IMR-90 (cell line): ENCODE measurements around the gene PDZRN3. TPM values are rescaled to one million over a fixed set of nuclear protein-coding genes. Genes with fewer than 3 reads are reported as not detected.

Source experiments
- ATAC-seq: fragments of 200-7000 bp; cut with Tn5 transposase; 2 replicates; pipeline ENCODE4 v1.9.1; 2020; ENCODE audit warnings: low read depth, mild to moderate bottlenecking, moderate library complexity
- BruUV-seq: library from RNA; stranded (reverse); fragments of 400-500 nt; replicated peaks from 2 replicates; lab custom pipeline; 2021; lab: Mats Ljungman, UMichigan
- CTCF ChIA-PET: fragments of 300-600 bp; formaldehyde crosslinking; extraction: SDS; loops from one replicate; lab custom pipeline; 2021; ENCODE audit warnings: antibody characterized with exemption; lab: Yijun Ruan, JAX
- POLR2A ChIA-PET: fragments of 300-600 bp; sonication (Branson Sonifier 250); formaldehyde crosslinking; loops from one replicate; lab custom pipeline; 2022; ENCODE audit warnings: antibody characterized with exemption; ENCODE audit not compliant: unreplicated experiment; lab: Charles Lee
- DNase-seq: peaks from one replicate; pipeline ENCODE4 v3.0.0; 2013
- H2AFZ ChIP-seq: replicated peaks from 2 replicates; pipeline ENCODE3; 2013; ENCODE audit warnings: low read length, mild to moderate bottlenecking; ENCODE audit not compliant: poor library complexity
- H2AK5ac ChIP-seq: 2 replicates; pipeline ENCODE4 v1.6.1; 2013; ENCODE audit warnings: low read depth, low read length, inconsistent platforms
- H2AK9ac ChIP-seq: replicated peaks from 2 replicates; pipeline ENCODE3; 2013; ENCODE audit warnings: mild to moderate bottlenecking, low read depth, low read length, moderate library complexity; ENCODE audit not compliant: poor library complexity
- H2BK120ac ChIP-seq: 2 replicates; pipeline ENCODE4 v1.6.1; 2013; ENCODE audit warnings: low read depth, low read length, inconsistent platforms
- H2BK15ac ChIP-seq: 3 replicates; pipeline ENCODE4 v1.6.1; 2013; ENCODE audit warnings: low read depth, low read length, inconsistent platforms
- H2BK20ac ChIP-seq: 2 replicates; pipeline ENCODE4 v1.6.1; 2013; ENCODE audit warnings: low read depth, mild to moderate bottlenecking, inconsistent platforms, low read length, moderate library complexity
- H2BK5ac ChIP-seq: 2 replicates; pipeline ENCODE4 v1.6.1; 2013; ENCODE audit warnings: mild to moderate bottlenecking, low read depth, low read length, inconsistent platforms; ENCODE audit not compliant: poor library complexity, severe bottlenecking
- H3K14ac ChIP-seq: replicated peaks from 2 replicates; pipeline ENCODE4 v1.6.1; 2013; ENCODE audit warnings: low read depth, low read length, inconsistent platforms
- H3K18ac ChIP-seq: 2 replicates; pipeline ENCODE4 v1.6.1; 2013; ENCODE audit warnings: low read depth, low read length, control low read depth
- H3K23ac ChIP-seq: 2 replicates; pipeline ENCODE4 v1.6.1; 2013; ENCODE audit warnings: low read depth, low read length, inconsistent platforms
- H3K27ac ChIP-seq: 2 replicates; pipeline ENCODE4 v1.5.1; 2013; ENCODE audit warnings: mild to moderate bottlenecking, control low read depth, low read length; ENCODE audit not compliant: insufficient read depth
- H3K27me3 ChIP-seq: 2 replicates; pipeline ENCODE4 v1.6.1; 2013; ENCODE audit warnings: low read length; ENCODE audit not compliant: control insufficient read depth, insufficient read depth
- H3K36me3 ChIP-seq: 2 replicates; pipeline ENCODE4 v1.6.1; 2013; ENCODE audit warnings: low read length, mixed read lengths; ENCODE audit not compliant: control insufficient read depth, insufficient read depth
- H3K4ac ChIP-seq: 2 replicates; pipeline ENCODE4 v1.6.1; 2013; ENCODE audit warnings: low read depth, low read length, inconsistent platforms
- H3K4me1 ChIP-seq: 2 replicates; pipeline ENCODE4 v1.6.1; 2013; ENCODE audit warnings: low read length, mixed read lengths; ENCODE audit not compliant: control insufficient read depth, insufficient read depth
- H3K4me2 ChIP-seq: 2 replicates; pipeline ENCODE4 v1.6.1; 2013; ENCODE audit warnings: low read depth, mild to moderate bottlenecking, control low read depth, low read length, moderate library complexity
- H3K4me3 ChIP-seq: 2 replicates; pipeline ENCODE4 v1.5.1; 2013; ENCODE audit warnings: low read depth, mild to moderate bottlenecking, control low read depth, low read length, moderate library complexity; ENCODE audit not compliant: insufficient read depth
- H3K56ac ChIP-seq: 2 replicates; pipeline ENCODE4 v1.6.1; 2013; ENCODE audit warnings: low read length, inconsistent platforms; ENCODE audit not compliant: insufficient read depth; ENCODE audit errors: extremely low read depth
- H3K79me1 ChIP-seq, 2 experiments: 2 replicates each; pipeline ENCODE4 v1.6.1; 2013; ENCODE audit warnings: low read length in 2 of 2, inconsistent platforms in 1 of 2, low read depth in 1 of 2
- H3K9ac ChIP-seq: 2 replicates; pipeline ENCODE4 v1.6.1; 2013; ENCODE audit warnings: low read depth, low read length, control low read depth
- H3K9me1 ChIP-seq: 2 replicates; pipeline ENCODE4 v1.6.1; 2013; ENCODE audit warnings: low read length, inconsistent platforms; ENCODE audit not compliant: insufficient read depth
- H3K9me3 ChIP-seq: 2 replicates; pipeline ENCODE4 v1.6.1; 2013; ENCODE audit warnings: low read length; ENCODE audit not compliant: control insufficient read depth, insufficient read depth
- H4K20me1 ChIP-seq: 2 replicates; pipeline ENCODE4 v1.6.1; 2013; ENCODE audit warnings: low read length, inconsistent platforms; ENCODE audit not compliant: insufficient read depth
- H4K5ac ChIP-seq: 2 replicates; pipeline ENCODE4 v1.6.1; 2013; ENCODE audit warnings: mild to moderate bottlenecking, low read depth, low read length, control low read depth
- H4K8ac ChIP-seq, 2 experiments: 2 replicates each; pipeline ENCODE4 v1.6.1; 2013; ENCODE audit warnings: low read depth in 2 of 2, low read length in 2 of 2, control low read depth in 1 of 2, inconsistent platforms in 1 of 2
- H4K91ac ChIP-seq: 2 replicates; pipeline ENCODE4 v1.6.1; 2013; ENCODE audit warnings: low read depth, low read length, inconsistent platforms; ENCODE audit not compliant: insufficient read depth
- BHLHE40 ChIP-seq: fragments of 150-350 bp; IDR thresholded peaks from 2 replicates; pipeline ENCODE4 v1.6.1; 2016; ENCODE audit warnings: mild to moderate bottlenecking, low read depth, low read length
- CEBPB ChIP-seq: IDR thresholded peaks from 2 replicates; pipeline ENCODE4 v1.6.1; 2012; ENCODE audit warnings: low read depth, low read length, improper control_type of control experiment
- CTCF ChIP-seq: conservative IDR thresholded peaks from 2 replicates; pipeline ENCODE4 v1.5.1; 2012; ENCODE audit warnings: mild to moderate bottlenecking, low read depth, low read length, improper control_type of control experiment
- FOS ChIP-seq: fragments of 150-350 bp; IDR thresholded peaks from 2 replicates; pipeline ENCODE4 v1.6.1; 2016; ENCODE audit warnings: low read depth, low read length
- MAFK ChIP-seq: IDR thresholded peaks from 2 replicates; pipeline ENCODE4 v1.6.1; 2012; ENCODE audit warnings: low read depth, low read length, improper control_type of control experiment
- MXI1 ChIP-seq: IDR thresholded peaks from 2 replicates; pipeline ENCODE4 v1.6.1; 2012; ENCODE audit warnings: low read depth, mild to moderate bottlenecking, low read length, moderate library complexity, borderline replicate concordance
- POLR2A ChIP-seq: IDR thresholded peaks from 2 replicates; pipeline ENCODE4 v1.6.1; 2012; ENCODE audit warnings: mild to moderate bottlenecking, low read depth, low read length
- SMC3 ChIP-seq: fragments of 150-350 bp; IDR thresholded peaks from 2 replicates; pipeline ENCODE4 v1.6.1; 2016; ENCODE audit warnings: low read depth, mild to moderate bottlenecking, antibody characterized with exemption, low read length, moderate library complexity
- USF2 ChIP-seq: fragments of 150-350 bp; IDR thresholded peaks from 2 replicates; pipeline ENCODE4 v1.6.1; 2017; ENCODE audit warnings: mild to moderate bottlenecking, antibody characterized with exemption, low read length, low read depth
- dilution Hi-C: fragments of 300-500 bp; cut with HindIII; formaldehyde crosslinking; loops from one replicate; pipeline ENCODE4 v1.14.3; 2018; ENCODE audit warnings: low sequenced_read_pairs; ENCODE audit not compliant: unreplicated experiment
- in situ Hi-C: fragments of 300-500 bp; cut with MboI; formaldehyde crosslinking; loops from 3 replicates; pipeline ENCODE4 v1.14.3; 2019; ENCODE audit warnings: low sequenced_read_pairs, inconsistent platforms, mixed read lengths
- intact Hi-C: fragments of 100-400 bp; cut with micrococcal nuclease; formaldehyde crosslinking; loops from 2 replicates; pipeline ENCODE4 v1.10.0; 2022
- polyA plus RNA-seq, 3 experiments: library from polyadenylated mRNA; depleted of rRNA; stranded (reverse); fragments of >200 nt; gene quantifications; 2 replicates each; pipeline ENCODE4 v1.2.3, GENCODE V29; 2012; ENCODE audit warnings: low replicate concordance in 1 of 3
- total RNA-seq: library from RNA; depleted of rRNA; stranded (reverse); fragments of >200 nt; gene quantifications from 2 replicates; pipeline ENCODE4 v1.2.3, GENCODE V29; 2012

PDZRN3 gene
- total and polyA plus RNA-seq, 2 of the 4 experiments (the other 2 are of a cell fraction) = 9.4 to 17.0 TPM

GRCh38 chr3:73584873-73585272, 39.9 kb downstream of the PDZRN3 start:
- Histone ChIP-seq H2AK5ac (no peak overlapping the region), H3K14ac (no peak overlapping the region), H2AFZ (no peak overlapping the region), H4K8ac (no peak overlapping the region), H3K23ac (no peak overlapping the region), H2BK20ac (no peak overlapping the region), H2BK120ac (no peak overlapping the region), H3K56ac (no peak overlapping the region), H3K27ac (no peak overlapping the region), H3K4ac (no peak overlapping the region), H3K27me3 (no peaks in the 10 kb centered on the region), H3K4me2 (no peak overlapping the region), H3K9me1 (0 out of 2 replicates have a peak, but pooled peaks cover 5% of the 10 kb centered on the region), H2BK15ac (no peak overlapping the region), H3K9me3 (no peaks in the 10 kb centered on the region), H3K9ac (no peak overlapping the region), H3K36me3 (0 out of 2 replicates have a peak, but pooled peaks cover 1% of the 10 kb centered on the region), H2AK9ac (no peak overlapping the region), H3K79me1 (peaks cover 6 to 18% of the 10 kb centered on the region in 2 experiments; a peak in 3 of 4 replicates), H3K4me3 (no peak overlapping the region), H4K91ac (no peak overlapping the region), H3K4me1 (peaks cover 5% of the 10 kb centered on the region; the same call in 1 of the 2 replicates), H2BK5ac (no peak overlapping the region), H3K18ac (no peak overlapping the region), H4K20me1 (no peaks in the 10 kb centered on the region; the same call in 1 of the 2 replicates), H4K5ac (no peak overlapping the region)
- no TSS peak for BruUV-seq
- CTCF ChIA-PET = no interaction called here
- no peak for TF ChIP-seq BHLHE40
- TF ChIP-seq USF2 = no peak
- TF ChIP-seq POLR2A = no peak
- no peak for TF ChIP-seq CEBPB
- TF ChIP-seq MAFK = no peak
- no peak for TF ChIP-seq SMC3
- TF ChIP-seq MXI1 = no peak
- TF ChIP-seq CTCF = no peak
- TF ChIP-seq FOS = no peak
- intact Hi-C loops = no loop called here
- no peak for DNase-seq
- POLR2A ChIA-PET = interaction anchor here (0.5 to 0.6 kb wide), 3 partner anchors 102 to 264 kb away, joined by 5 to 13 read pairs (median 6); no protein-coding TSS in a partner anchor
- no peak for ATAC-seq
- in situ Hi-C loops = no loop called here
- dilution Hi-C loops = no loop called here
